K562 (cell line): ENCODE results near the gene HYOU1. TPM values are rescaled to one million over a fixed set of nuclear protein-coding genes. Genes with fewer than 3 reads are reported as not detected.
A peak's percentile ranks its signal among the peaks of the same experiment; 100 is the strongest.

Source experiments
- CHAMP1 ChIP-seq: fragments of 450-650 bp; IDR thresholded peaks from 2 replicates; pipeline ENCODE4 v1.6.1; 2016; ENCODE audit warnings: mild to moderate bottlenecking
- HMGN3 ChIP-seq: IDR thresholded peaks from 2 replicates; pipeline ENCODE4 v1.6.1; 2011; ENCODE audit warnings: borderline replicate concordance, low read depth, mild to moderate bottlenecking, mixed read lengths, low read length; ENCODE audit not compliant: insufficient read length; ENCODE audit errors: extremely low read depth
- HNRNPK ChIP-seq: fragments of 200-400 bp; formaldehyde crosslinking; IDR thresholded peaks from one replicate; pipeline ENCODE4 v1.6.1; 2018; ENCODE audit warnings: mild to moderate bottlenecking, low read depth, low read length; ENCODE audit not compliant: poor library complexity, severe bottlenecking
- IFI16 ChIP-seq: fragments of 250-450 bp; sonication (Bioruptor Pico); IDR thresholded peaks from 2 replicates; pipeline ENCODE4 v2.1.2; 2022; ENCODE audit warnings: mild to moderate bottlenecking, inconsistent platforms
- KDM2B ChIP-seq: fragments of 250-450 bp; sonication (Bioruptor Pico); IDR thresholded peaks from 2 replicates; pipeline ENCODE4 v1.8.0; 2021; ENCODE audit warnings: mild to moderate bottlenecking, moderate library complexity
- MED1 ChIP-seq: sonication (generic); formaldehyde crosslinking; IDR thresholded peaks from 2 replicates; pipeline ENCODE4 v1.8.1; 2023; ENCODE audit warnings: missing genetic modification reagents, borderline replicate concordance
- NFE2 ChIP-seq: IDR thresholded peaks from 2 replicates; pipeline ENCODE4 v1.6.1; 2014; ENCODE audit warnings: antibody characterized with exemption, low read depth
- NFIC ChIP-seq: fragments of 450-650 bp; IDR thresholded peaks from 2 replicates; pipeline ENCODE4 v1.6.1; 2017; ENCODE audit warnings: mild to moderate bottlenecking, inconsistent platforms
- SAFB2 ChIP-seq: fragments of 200-400 bp; formaldehyde crosslinking; IDR thresholded peaks from 2 replicates; pipeline ENCODE4 v1.6.1; 2018; ENCODE audit warnings: borderline replicate concordance, low read length, low read depth, moderate library complexity; ENCODE audit not compliant: severe bottlenecking
- SLC30A9 ChIP-seq: fragments of 250-450 bp; sonication (Bioruptor Pico); IDR thresholded peaks from 2 replicates; pipeline ENCODE4 v1.8.0; 2022; ENCODE audit warnings: mild to moderate bottlenecking, moderate library complexity
- SUPT5H ChIP-seq: fragments of 450-650 bp; IDR thresholded peaks from 2 replicates; pipeline ENCODE4 v1.6.1; 2016
- TFAM ChIP-seq: fragments of 250-450 bp; sonication (Bioruptor Pico); conservative IDR thresholded peaks from 2 replicates; pipeline ENCODE4 v1.5.0; 2021; ENCODE audit warnings: mild to moderate bottlenecking, moderate library complexity
- THRAP3 ChIP-seq: fragments of 450-650 bp; IDR thresholded peaks from 2 replicates; pipeline ENCODE4 v1.6.1; 2016; ENCODE audit warnings: mild to moderate bottlenecking, inconsistent platforms, borderline replicate concordance
- USF2 ChIP-seq: sonication (generic); formaldehyde crosslinking; IDR thresholded peaks from 2 replicates; pipeline ENCODE4 v1.5.0; 2020; ENCODE audit warnings: missing genetic modification reagents
- ZBTB34 ChIP-seq: fragments of 250-450 bp; sonication (Bioruptor Pico); IDR thresholded peaks from 2 replicates; pipeline ENCODE4 v1.8.0; 2021; ENCODE audit warnings: mild to moderate bottlenecking, moderate library complexity
- ZNF444 ChIP-seq: fragments of 250-450 bp; sonication (Bioruptor Pico); IDR thresholded peaks from 2 replicates; pipeline ENCODE4 v1.4.0; 2020; ENCODE audit warnings: mild to moderate bottlenecking, moderate library complexity
- ZNF511 ChIP-seq: sonication (generic); formaldehyde crosslinking; IDR thresholded peaks from 2 replicates; pipeline ENCODE4 v1.8.0; 2022; ENCODE audit warnings: mild to moderate bottlenecking, missing genetic modification reagents
- ZNF561 ChIP-seq: fragments of 450-650 bp; formaldehyde crosslinking; conservative IDR thresholded peaks from 2 replicates; pipeline ENCODE4 v1.4.0; 2020; ENCODE audit warnings: mild to moderate bottlenecking, moderate library complexity
- ZNF639 ChIP-seq, 2 experiments: fragments of 200-800 bp in 1 of 2; sonication (Bioruptor generic) in 1 of 2; sonication (generic) in 1 of 2; formaldehyde crosslinking in 1 of 2; IDR thresholded peaks in 1 of 2; conservative IDR thresholded peaks in 1 of 2; 2 replicates each; pipeline versions ENCODE4 v1.5.0 to v1.6.1; 2016 to 2020; ENCODE audit warnings: missing compliant biosample characterization in 1 of 2, missing genetic modification characterization in 1 of 2, missing genetic modification reagents in 1 of 2
- ZNF75A ChIP-seq: fragments of 450-650 bp; formaldehyde crosslinking; IDR thresholded peaks from 2 replicates; pipeline ENCODE4 v1.4.0; 2020; ENCODE audit warnings: mild to moderate bottlenecking
- ZSCAN32 ChIP-seq: fragments of 450-650 bp; formaldehyde crosslinking; IDR thresholded peaks from 2 replicates; pipeline ENCODE4 v1.4.0; 2020; ENCODE audit warnings: mild to moderate bottlenecking, moderate library complexity
- polyA plus RNA-seq, 8 experiments: library from polyadenylated mRNA; depleted of rRNA in 4 of 8; stranded (reverse) in 5 of 8; unstranded in 3 of 8; fragments of >200 nt; fragmentation: Nextera tagmentation in 2 of 8; fragmentation: Illumina TruSeq in 1 of 8; extraction: Ambion mirVana in 2 of 8; extraction: Trizol in 1 of 8; gene quantifications; 2 replicates each; pipeline versions ENCODE4 v1.2.1 to v1.2.3, GENCODE V29; 2011 to 2014; ENCODE audit warnings: inconsistent platforms in 1 of 8, missing spikeins in 1 of 8
- total RNA-seq, 7 experiments: library from RNA; depleted of rRNA in 6 of 7; stranded (reverse); fragments of >200 nt in 6 of 7; fragmentation: Illumina TruSeq in 2 of 7; extraction: Trizol in 2 of 7; gene quantifications; 2 replicates each; pipeline versions ENCODE4 v1.2.1 to v1.2.3, GENCODE V29; 2011 to 2021; ENCODE audit warnings: low replicate concordance in 1 of 7

Gene HYOU1
- total and polyA plus RNA-seq, 9 of the 15 experiments (the other 6 are each of a cell fraction or from before 2014, with no cell fraction given) = 19.5 to 197 (median 128) TPM

GRCh38 chr11:119057000-119057769 lies at the start of gene HYOU1 (continued):
- TF ChIP-seq USF2 (CRISPR knock-in tag) (peak; percentile 43; the same call in 1 of the 2 replicates), KDM2B (no peak), HNRNPK (no peak), THRAP3 (no peak), SUPT5H (peak; percentile 78), MED1 (no peak), ZSCAN32 (CRISPR knock-in tag) (no peak; the same call in 1 of the 2 replicates), ZNF444 (CRISPR knock-in tag) (no peak), HMGN3 (peak; percentile 72), ZNF511 (CRISPR knock-in tag) (peak; percentile 62; the same call in 1 of the 2 replicates), ZNF561 (CRISPR knock-in tag) (no peak), SLC30A9 (CRISPR knock-in tag) (no peak), ZBTB34 (CRISPR knock-in tag) (no peak), TFAM (no peak), NFE2 (no peak), ZNF75A (CRISPR knock-in tag) (no peak), CHAMP1 (no peak), NFIC (peak; percentile 36), IFI16 (no peak), ZNF639 (CRISPR knock-in tag; conservative IDR thresholded peaks at IDR 0.05 in 1 of 2, IDR thresholded peaks at IDR 0.05 in 1 of 2) (peak in 1 of 2 experiments; percentile 90; a peak in 2 of 4 replicates), SAFB2 (no peak)
